MM.1S (cell line): ENCODE results near the gene MPV17.

Experiments
- DNase-seq: peaks from one replicate; pipeline ENCODE4 v3.0.0-alpha.2; 2015
- H2AFZ ChIP-seq: fragments of 300-600 bp; sonication (generic); 2 replicates; pipeline ENCODE4 v1.6.0; 2016; ENCODE audit warnings: antibody characterized with exemption, low read length
- H3F3A ChIP-seq: fragments of 300-600 bp; sonication (generic); 2 replicates; pipeline ENCODE4 v1.6.1; 2016; ENCODE audit warnings: mild to moderate bottlenecking, antibody characterized with exemption, low read length, moderate library complexity, mixed read lengths; ENCODE audit not compliant: insufficient read depth
- H3K27ac ChIP-seq: fragments of 300-600 bp; sonication (generic); 2 replicates; pipeline ENCODE4 v1.5.1; 2016; ENCODE audit warnings: mild to moderate bottlenecking, low read length
- H3K27me3 ChIP-seq: fragments of 300-600 bp; sonication (generic); replicated peaks from 2 replicates; pipeline ENCODE4 v1.6.0; 2016; ENCODE audit warnings: low read length; ENCODE audit not compliant: insufficient read depth
- H3K36me3 ChIP-seq: fragments of 300-600 bp; sonication (generic); replicated peaks from 2 replicates; pipeline ENCODE4 v1.6.1; 2016; ENCODE audit warnings: mild to moderate bottlenecking, low read length, mixed read lengths; ENCODE audit not compliant: insufficient read depth
- H3K4me1 ChIP-seq: fragments of 300-600 bp; sonication (generic); 2 replicates; pipeline ENCODE4 v1.6.1; 2016; ENCODE audit warnings: low read length, mixed read lengths
- H3K4me2 ChIP-seq: fragments of 300-600 bp; sonication (generic); 2 replicates; pipeline ENCODE4 v1.6.0; 2016; ENCODE audit warnings: low read depth, low read length
- H3K4me3 ChIP-seq: fragments of 300-600 bp; sonication (generic); 2 replicates; pipeline ENCODE4 v1.5.1; 2016; ENCODE audit warnings: low read length, mixed read lengths
- H3K79me2 ChIP-seq: fragments of 300-600 bp; sonication (generic); 2 replicates; pipeline ENCODE4 v1.6.1; 2016; ENCODE audit warnings: mixed run types, low read length, mixed read lengths
- H3K9ac ChIP-seq: fragments of 300-600 bp; sonication (generic); 2 replicates; pipeline ENCODE4 v1.6.1; 2016; ENCODE audit warnings: low read length, mixed read lengths
- H3K9me2 ChIP-seq: fragments of 300-600 bp; sonication (generic); replicated peaks from 2 replicates; pipeline ENCODE4 v1.6.1; 2016; ENCODE audit warnings: mild to moderate bottlenecking, low read length, mixed read lengths; ENCODE audit not compliant: insufficient read depth
- H3K9me3 ChIP-seq: fragments of 300-600 bp; sonication (generic); replicated peaks from 2 replicates; pipeline ENCODE4 v1.6.1; 2016; ENCODE audit warnings: mild to moderate bottlenecking, low read length, mixed read lengths; ENCODE audit not compliant: insufficient read depth
- H4K20me1 ChIP-seq: fragments of 300-600 bp; sonication (generic); 2 replicates; pipeline ENCODE4 v1.6.1; 2016; ENCODE audit warnings: mild to moderate bottlenecking, low read length, moderate library complexity, mixed read lengths; ENCODE audit not compliant: insufficient read depth
- CTCF ChIP-seq: fragments of 300-600 bp; sonication (generic); IDR thresholded peaks from 2 replicates; pipeline ENCODE4 v1.5.1; 2016; ENCODE audit warnings: antibody characterized with exemption, low read length, mixed read lengths
- EZH2 ChIP-seq: fragments of 300-600 bp; sonication (generic); optimal IDR thresholded peaks from 2 replicates; pipeline ENCODE3; 2017; ENCODE audit warnings: low read depth, mild to moderate bottlenecking, antibody characterized with exemption, low read length, mixed read lengths
- EZH2phosphoT487 ChIP-seq: fragments of 300-600 bp; sonication (generic); IDR thresholded peaks from 2 replicates; pipeline ENCODE4 v1.6.1; 2018; ENCODE audit warnings: antibody characterized with exemption, low read length

Gene MPV17

DNA sequence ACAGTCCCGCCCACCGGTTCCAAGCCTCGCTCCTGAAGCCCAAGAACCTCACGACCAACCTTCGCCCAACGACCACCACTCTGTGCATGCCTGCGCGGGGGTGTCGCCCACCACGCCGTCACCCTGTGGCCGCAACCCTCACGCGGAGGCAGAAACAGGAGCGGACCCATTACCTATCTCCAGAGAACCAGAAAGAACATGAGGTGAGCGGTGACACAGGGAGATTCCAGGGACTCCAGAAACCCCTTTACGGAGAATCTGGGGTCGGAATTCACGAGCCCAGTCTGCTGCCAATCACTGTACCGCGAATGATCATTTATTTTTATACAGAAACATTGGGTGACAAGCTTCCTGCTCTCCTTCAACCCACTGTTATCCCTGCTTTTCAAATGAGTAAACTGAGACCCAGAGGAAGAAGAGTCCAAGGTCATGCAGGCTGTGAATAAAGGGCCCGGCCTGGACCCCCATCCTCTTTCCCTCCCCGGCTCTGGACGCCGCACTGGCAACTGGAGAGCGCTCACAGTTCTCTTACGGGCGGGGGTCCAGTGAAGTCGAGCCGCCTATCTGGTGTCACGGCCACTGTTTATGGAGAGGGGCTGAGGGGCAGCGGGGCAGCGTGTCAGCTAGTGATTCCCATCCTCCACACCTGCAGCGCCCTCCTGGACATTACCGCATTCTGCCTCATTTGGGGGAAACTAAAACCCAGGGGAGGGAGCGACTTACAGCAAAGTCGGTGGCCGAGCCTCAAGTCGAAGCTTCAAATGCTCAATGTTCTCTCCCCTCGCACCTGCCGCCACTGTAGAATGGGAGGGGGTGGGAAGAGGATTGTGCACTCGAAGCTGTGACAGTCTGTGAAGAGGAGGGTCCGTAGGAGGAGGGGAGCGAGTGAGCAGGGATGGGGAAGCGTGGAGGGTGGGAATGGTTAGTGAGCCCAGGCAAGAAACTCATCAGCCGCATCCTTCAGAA lies 59.3 kb downstream of the MPV17 start:
- Histone ChIP-seq H3K9me3 (no peaks in the 10 kb centered on the region), H3K36me3 (no peaks in the 10 kb centered on the region), H3K27ac (no peak overlapping the region), H3K4me1 (peaks cover 5% of the 10 kb centered on the region; the same call in 1 of the 2 replicates), H3K79me2 (no peaks in the 10 kb centered on the region), H3K9me2 (no peaks in the 10 kb centered on the region), H3K4me2 (peak overlapping the region; percentile 81), H2AFZ (peak overlapping the region; percentile 71), H3K27me3 (peaks cover 56% of the 10 kb centered on the region), H4K20me1 (no peaks in the 10 kb centered on the region), H3F3A (no peaks in the 10 kb centered on the region), H3K9ac (no peak overlapping the region), H3K4me3 (peak overlapping the region; percentile 65)
- no peak for DNase-seq
- TF ChIP-seq CTCF (no peak), EZH2 (no peak), EZH2phosphoT487 (no peak)

DNA sequence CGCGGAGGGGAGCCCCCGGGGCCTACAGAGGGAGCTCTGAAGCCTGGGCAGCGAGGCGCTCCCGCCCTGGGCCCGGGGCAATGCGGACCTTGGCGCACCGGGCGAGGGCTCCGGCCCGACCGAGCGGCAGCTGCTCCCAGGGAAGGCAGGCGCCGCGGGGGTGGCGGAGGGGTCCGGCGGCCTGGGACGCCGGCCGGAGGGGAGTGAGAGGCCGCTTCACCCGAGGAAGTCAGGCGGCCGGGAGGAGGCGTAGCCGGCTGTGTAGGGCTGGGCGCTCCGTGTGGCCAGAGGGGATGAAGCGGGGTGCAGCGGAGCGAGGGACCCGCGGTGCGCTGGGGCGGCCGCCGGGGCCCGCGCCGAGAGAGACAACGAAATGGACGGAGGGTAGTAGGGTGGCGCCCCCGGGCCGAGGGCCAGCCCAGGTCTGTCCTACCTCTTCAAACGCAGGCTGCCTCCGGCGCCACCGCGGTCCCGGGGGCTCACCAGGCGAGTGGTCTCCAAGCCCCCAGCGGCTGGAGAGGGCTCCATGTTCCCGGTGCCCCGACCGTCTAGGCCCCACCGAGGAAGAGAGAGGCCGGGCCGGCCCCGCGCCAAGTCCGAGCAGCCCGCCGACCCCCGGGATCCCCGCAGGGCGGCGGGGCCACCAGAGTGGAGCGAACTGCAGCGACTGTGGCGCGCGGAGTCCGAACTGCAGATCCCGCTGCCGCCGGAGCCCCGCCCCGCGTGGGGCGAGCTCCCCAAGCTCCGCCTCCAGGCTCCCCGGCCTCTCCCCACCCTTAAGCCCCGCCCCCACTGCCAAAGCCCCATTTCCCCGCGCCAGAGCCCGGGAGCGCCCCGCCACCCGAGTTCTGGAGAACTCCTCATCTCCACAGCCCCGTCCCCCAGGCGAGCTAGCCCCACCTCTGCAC lies 60.3 kb downstream of the MPV17 start, which contains the start of gene SLC30A3:
TSS of gene SLC30A3 (minus strand) at position 669 of the 908 bp plus-strand sequence. CDS start at position 528, 141 bp downstream.
- no peaks in the 10 kb centered on the region for H3K36me3 ChIP-seq
- peaks cover 5% of the 10 kb centered on the region; the same call in 1 of the 2 replicates for H3K4me1 ChIP-seq
- no peak within 1 kb of the TSS for H3K27ac ChIP-seq
- H3K4me2 ChIP-seq = peak within 1 kb of the TSS; percentile 81
- H4K20me1 ChIP-seq = no peaks in the 10 kb centered on the region
- H2AFZ ChIP-seq = peak within 1 kb of the TSS; percentile 71
- no peaks in the 10 kb centered on the region for H3K9me3 ChIP-seq
- H3F3A ChIP-seq = no peaks in the 10 kb centered on the region
- peak; percentile 62 for DNase-seq
- H3K27me3 ChIP-seq = peaks cover 63% of the 10 kb centered on the region
- TF ChIP-seq CTCF = no peak; the same call in 1 of the 2 replicates
- TF ChIP-seq EZH2 = peak; percentile 92
- TF ChIP-seq EZH2phosphoT487 = 0 out of 2 replicates have a peak, but pooled peaks have one; percentile 66
- H3K79me2 ChIP-seq = no peaks in the 10 kb centered on the region
- no peaks in the 10 kb centered on the region for H3K9me2 ChIP-seq
- H3K9ac ChIP-seq = no peak within 1 kb of the TSS
- peak within 1 kb of the TSS; percentile 65 for H3K4me3 ChIP-seq

DNA sequence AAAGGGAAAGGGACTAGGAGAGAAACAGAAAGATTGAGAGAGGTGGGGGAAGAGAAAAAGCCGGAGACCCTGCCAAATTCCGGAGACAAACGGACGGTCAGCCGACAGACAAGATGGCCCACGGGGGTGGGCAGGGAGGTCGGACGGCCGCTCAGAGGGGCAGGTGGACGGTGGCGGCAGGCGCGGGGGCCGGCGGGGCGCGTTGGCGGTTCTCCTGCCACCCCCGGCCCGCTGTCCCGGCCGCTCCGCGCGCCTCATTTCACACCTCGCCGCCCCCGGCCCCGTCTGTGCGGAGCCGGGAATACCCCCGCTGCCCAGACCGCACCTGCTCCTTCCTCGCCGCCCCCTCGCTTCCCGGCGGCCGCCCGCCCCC lies 61.0 kb downstream of the MPV17 start:
- H3K4me2 ChIP-seq = no peak overlapping the region
- no peak overlapping the region for H3K27ac ChIP-seq
- no peak overlapping the region for H3K9ac ChIP-seq
- no peaks in the 10 kb centered on the region for H3K9me3 ChIP-seq
- TF ChIP-seq EZH2 (no peak), EZH2phosphoT487 (no peak), CTCF (no peak)
- H3K4me1 ChIP-seq = peaks cover 5% of the 10 kb centered on the region; the same call in 1 of the 2 replicates
- no peaks in the 10 kb centered on the region for H3K9me2 ChIP-seq
- H3F3A ChIP-seq = no peaks in the 10 kb centered on the region
- no peaks in the 10 kb centered on the region for H3K79me2 ChIP-seq
- H3K4me3 ChIP-seq = no peak overlapping the region
- H2AFZ ChIP-seq = no peak overlapping the region
- DNase-seq = no peak
- no peaks in the 10 kb centered on the region for H3K36me3 ChIP-seq
- no peaks in the 10 kb centered on the region for H4K20me1 ChIP-seq
- H3K27me3 ChIP-seq = peaks cover 71% of the 10 kb centered on the region
